Measurements from ENCODE around the gene CBX8.

CBX8 gene

DNA sequence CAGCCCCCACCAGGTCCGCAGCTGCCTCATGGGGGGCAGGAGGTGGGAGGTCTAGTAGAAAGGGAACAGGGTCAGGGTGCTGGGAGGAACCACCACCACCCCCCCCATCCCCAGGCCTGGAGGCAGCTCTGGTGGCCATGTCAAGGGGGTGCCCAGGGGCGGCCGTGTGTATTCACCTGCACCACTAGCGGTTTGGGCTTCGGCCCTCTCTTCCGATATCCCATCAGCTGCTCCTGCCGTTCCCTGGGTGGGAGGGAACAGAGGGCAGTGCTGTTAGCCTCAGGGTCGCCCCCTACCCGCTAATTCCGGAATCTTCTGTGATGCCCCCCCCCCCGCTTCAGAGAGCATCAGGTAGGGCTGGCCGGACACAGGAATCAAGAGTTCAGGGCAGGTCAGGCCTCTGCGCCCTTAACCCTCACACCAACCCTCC is 38.6 kb upstream of the CBX8 start:
- no peak for DNase-seq (ENCODE audit: low read depth in 2 of 2)

DNA sequence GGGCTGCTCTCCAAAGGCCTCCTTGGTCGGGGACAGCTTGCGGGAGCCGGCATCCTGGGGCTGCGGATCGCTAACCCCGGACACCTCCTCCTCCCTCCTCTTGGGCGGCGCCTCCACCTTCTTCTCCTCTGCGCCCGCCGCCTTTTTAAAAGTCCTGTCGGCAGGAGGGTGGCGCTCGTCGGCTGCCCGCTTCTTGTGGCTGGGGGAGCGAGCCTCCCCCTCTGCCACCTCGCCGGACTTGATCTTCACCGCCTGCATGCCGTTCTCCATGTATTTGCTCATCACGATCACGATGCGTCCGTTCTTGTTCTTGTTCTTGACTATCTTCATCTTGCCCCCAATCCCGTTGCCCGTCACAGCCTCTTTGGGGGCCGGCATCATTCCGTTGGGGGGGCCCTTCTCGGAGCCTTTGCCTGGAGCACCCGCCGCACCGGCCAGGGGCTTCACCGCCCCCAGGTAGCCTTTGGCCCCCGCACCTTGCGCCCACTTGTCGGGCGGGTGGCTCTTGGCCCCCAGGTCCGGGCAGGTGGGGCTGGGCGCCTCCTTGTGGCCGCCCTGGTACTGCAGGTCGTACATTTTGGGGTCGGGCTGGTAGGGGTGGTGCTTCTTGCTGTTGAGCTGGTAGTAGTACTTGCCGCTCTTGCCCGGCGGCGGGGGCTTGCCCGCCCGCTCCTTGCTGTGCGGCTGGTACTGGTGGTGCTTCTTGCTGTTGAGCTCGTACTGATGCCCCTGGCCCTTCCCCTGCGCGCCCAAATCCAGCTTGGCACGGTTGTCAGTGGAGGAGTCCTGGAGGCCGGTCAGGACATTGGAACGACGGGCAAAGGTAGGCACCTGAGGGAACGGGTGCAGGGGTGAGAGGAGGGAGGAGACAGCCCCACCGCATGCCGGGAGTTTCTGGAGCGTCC is 37.9 kb upstream of the CBX8 start:
- DNase-seq (ENCODE audit: low read depth in 2 of 2) = no peak

DNA sequence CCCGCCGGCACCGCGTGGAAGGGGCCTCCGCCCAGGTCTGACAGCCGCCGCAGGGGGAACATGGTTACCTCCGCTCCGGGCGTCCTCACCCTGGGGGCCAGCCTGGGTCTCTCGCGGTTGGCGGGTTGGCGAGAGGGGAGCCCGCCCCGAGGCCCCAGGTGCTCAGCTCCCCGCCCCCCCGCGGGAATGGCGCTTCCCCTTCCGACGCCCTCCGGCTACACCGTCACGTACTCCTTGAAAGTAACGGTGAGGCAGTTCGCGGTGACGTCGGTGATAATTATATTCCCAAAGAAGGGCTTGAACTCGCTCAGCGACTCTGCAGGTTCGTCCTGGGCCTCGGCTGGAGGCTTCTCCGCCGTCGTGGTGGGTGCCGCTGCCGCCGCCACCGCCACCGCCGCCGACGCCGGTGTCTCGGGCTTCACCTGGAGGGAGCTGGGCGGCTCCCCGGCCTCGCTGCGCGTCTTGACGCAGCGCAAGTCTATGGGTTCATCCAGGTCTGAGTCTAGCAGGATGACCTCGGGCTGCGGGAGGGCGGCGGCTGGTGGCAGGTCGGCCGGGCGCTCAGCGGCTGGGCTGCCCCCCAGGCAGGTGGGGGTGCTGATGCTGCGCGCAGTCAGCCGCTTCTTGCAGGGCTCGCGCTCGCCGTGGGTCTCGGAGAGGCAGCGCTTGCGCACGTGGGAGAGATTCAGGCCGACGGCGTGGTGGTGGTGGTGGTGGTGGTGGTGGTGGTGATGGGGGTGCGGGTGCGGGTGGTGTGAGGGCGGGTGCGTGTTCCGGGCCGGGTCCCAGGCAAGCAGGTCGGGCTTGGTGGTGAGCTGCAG is 37.1 kb upstream of the CBX8 start:
- DNase-seq (ENCODE audit: low read depth in 2 of 2) = no peak

GRCh38 chr17:79833110-79833450 is 36.2 kb upstream of the CBX8 start:
- DNase-seq (ENCODE audit: low read depth in 2 of 2) = no peak

- no peak for DNase-seq (ENCODE audit: low read depth in 2 of 2)
Observed at GRCh38 chr17:79832218-79833109, 35.6 kb upstream of the CBX8 start.

DNA sequence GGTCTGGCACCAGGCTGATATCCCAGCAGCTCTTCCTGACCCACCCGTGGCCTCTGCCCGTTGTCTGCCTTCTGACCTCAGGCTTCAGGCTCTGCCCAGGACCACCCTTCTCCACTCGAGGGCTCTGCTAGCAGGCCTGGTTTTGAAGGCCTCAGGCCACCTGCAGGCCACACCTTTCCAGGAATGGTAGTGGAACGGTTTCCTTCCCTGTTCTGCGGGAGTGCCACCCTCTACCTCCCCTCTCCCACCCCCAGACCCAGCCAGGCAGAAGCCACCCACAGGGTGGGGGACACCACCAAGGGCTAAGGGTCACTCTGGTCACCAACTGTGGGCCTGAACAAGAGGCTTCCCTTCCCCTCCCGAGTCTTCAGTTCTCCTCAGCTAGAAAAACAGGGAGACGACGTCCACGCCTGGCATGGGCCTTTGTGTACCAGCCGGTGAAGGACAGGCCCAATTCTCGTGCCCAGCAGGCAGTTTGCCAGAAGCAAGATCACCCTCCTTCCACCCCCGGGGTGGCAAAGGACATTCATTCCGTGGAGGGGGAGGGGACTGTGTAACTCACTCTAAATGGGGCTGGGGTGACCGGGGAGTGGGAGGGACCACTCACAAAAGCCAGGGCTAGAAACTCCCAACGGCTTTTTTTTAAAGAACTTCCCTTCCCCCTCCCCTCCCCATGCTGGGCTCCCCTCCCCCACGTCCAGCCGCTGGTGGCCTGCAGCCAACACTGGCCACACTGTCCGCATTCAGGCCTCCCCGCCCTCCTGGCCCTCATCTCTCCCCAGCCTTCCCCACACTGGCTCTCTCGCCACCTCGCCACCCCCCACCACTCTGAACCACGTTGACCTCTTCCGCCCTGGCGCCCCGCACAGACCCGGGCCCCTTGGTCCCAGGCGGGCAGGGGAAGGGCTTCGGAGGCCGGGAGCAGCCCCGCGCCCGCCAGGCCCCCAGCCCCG is 34.7 kb upstream of the CBX8 start:
- DNase-seq (ENCODE audit: low read depth in 2 of 2) = no peak

DNA sequence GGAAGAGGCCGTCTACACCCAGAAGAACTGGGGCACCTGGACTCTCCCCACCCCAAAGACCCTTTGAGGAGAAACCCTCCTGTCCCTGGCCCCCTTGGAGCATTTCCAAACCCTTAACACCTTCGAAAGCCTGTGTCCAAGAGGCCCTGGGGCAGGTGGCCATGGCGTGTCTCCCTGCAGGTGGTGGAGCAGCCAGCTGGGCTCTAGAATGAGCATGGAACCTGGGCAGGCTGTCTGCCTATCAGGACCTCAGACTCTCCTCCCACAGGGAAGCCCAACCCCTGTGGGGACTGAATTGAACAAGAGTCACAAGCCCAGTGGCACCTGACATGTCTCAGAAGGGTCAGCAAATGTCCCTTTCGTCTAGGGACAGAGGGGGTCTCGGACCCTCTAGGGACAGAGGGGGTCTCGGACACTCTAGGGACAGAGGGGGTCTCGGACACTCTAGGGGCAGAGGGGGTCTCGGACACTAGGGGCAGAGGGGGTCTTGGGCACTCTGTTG is 33.9 kb upstream of the CBX8 start:
- no peak for DNase-seq (ENCODE audit: low read depth in 2 of 2)

- DNase-seq (ENCODE audit: low read depth in 2 of 2) = no peak
Observed at GRCh38 chr17:79830303-79830702, 33.4 kb upstream of the CBX8 start.

DNA sequence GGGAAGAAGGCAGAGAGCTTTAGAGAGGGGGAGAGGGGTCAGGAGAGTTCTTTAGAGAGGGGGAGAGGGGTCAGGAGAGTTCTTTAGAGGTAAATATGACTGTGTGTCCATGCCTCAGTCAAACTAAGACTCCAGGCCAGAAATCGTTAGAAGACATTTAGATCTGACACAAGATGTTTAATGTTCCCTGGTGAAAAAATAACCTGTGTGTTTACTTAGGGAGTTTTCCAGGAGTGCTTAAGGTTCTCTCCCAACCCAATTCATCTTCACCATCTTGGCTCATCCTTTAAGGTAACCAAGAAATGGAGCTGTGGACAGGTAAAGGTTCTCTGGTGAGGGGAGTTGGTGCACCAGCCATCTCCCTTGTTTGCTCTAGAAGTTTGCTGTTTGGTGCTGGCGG is 32.6 kb upstream of the CBX8 start:
- no peak for DNase-seq (ENCODE audit: low read depth in 2 of 2)

- no peak for DNase-seq (ENCODE audit: low read depth in 2 of 2)
Observed at GRCh38 chr17:79829004-79829403, 32.1 kb upstream of the CBX8 start.

DNA sequence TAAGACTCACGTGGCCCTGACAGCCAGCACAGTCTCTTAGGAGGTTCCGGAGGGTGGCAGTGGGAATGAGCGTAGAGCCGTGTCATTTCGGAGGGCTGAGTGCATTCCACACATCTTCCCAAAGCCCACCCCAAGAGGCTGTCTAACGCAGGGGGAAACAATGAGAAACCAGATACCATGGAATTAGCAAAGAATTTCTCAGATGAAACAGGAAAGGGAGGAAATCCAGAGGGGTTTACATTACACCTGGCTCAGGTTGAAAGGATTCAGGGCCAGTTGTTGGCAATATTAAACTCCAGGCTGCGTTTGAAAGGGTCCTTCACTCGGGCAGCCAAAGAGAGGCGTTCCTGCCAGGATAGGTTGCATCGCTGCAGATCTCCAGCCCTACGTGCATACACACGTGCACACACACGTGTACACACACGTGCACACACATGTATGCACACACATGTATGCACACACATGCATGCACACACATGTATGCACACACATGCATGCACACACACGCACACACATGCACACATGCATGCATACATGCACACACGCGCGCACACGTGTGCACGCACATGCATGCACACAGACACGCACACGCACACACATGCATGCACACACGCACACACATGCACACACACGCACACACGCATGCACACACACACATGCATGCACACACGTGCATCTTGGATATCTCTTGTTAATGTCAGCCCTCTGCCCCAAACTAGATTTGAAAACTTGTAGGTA is 30.1 kb upstream of the CBX8 start:
- DNase-seq (ENCODE audit: low read depth in 2 of 2) = no peak

DNA sequence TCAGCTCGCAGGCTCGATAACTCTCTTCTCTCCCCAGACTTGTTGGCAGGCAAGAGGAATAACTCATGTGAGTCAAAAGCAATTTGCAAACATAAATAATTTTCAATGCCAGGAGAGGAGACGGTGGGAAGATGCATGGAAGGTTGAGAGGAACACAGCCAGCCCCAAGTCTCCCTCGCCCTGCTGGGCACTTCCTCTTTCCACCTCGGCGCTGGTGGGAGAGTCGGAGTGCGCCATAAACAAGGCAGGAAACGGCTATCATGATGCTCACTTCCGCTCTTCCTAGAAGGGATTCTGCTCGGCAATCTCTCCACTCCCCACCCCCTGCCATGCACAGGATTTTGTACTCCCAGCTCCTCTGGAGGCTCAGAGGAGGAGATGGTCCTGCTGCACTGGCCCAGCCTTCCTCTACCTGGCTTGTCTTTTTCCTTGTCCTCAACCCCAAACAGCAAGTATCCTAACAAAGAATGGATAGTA is 29.4 kb upstream of the CBX8 start:
- no peak for DNase-seq (ENCODE audit: low read depth in 2 of 2)

GRCh38 chr17:79825580-79825921 is 28.7 kb upstream of the CBX8 start:
- no peak for DNase-seq (ENCODE audit: low read depth in 2 of 2)

GRCh38 chr17:79824893-79825579 is 28.2 kb upstream of the CBX8 start:
- no peak for DNase-seq (ENCODE audit: low read depth in 2 of 2)

DNA sequence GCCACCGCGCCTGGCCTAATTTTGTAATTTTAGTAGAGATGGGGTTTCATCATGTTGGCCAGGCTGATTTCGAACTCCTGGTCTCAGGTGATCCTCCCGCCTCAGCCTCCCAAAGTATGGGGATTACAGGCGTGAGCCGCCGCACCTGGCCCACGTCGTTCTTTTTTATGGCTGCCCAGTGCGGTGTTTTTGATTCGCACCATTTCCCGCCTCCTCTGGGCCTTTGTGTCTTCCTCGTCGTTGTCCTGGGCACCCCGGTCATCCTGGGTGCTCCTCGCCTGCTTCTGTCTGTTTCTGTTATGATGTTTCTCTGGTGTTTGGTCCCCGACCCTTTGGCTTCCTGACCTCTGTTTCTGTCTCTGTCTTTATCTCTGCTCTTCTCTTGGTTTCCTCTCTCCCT is 27.4 kb upstream of the CBX8 start:
- no peak for DNase-seq (ENCODE audit: low read depth in 2 of 2)

DNA sequence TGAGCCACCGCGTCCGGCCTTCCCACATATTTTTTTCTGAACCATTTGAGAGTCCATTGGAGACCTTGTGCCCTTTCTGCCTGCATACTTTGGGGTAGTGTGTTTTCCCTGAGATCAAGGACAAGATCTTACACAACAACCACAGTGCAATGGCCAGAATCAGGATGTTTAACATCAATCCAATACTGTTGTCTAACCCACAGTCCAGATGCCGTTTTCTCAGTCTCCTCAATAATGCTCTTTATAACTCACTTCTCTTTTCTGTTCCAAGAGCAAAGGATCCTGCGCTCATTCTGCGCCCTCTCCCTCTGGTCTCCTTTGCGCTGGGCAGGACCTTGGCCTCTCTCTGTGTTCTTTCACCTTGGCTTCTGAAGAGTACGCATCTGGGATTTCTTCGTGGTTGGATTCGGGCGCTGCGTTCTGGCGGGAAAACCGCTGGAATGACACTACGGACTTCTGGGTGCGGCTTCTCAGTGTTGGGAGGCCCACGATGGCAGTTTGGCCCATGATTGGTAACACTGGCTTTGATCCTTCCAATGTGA is 25.8 kb upstream of the CBX8 start:
- DNase-seq (ENCODE audit: low read depth in 2 of 2) = no peak

DNA sequence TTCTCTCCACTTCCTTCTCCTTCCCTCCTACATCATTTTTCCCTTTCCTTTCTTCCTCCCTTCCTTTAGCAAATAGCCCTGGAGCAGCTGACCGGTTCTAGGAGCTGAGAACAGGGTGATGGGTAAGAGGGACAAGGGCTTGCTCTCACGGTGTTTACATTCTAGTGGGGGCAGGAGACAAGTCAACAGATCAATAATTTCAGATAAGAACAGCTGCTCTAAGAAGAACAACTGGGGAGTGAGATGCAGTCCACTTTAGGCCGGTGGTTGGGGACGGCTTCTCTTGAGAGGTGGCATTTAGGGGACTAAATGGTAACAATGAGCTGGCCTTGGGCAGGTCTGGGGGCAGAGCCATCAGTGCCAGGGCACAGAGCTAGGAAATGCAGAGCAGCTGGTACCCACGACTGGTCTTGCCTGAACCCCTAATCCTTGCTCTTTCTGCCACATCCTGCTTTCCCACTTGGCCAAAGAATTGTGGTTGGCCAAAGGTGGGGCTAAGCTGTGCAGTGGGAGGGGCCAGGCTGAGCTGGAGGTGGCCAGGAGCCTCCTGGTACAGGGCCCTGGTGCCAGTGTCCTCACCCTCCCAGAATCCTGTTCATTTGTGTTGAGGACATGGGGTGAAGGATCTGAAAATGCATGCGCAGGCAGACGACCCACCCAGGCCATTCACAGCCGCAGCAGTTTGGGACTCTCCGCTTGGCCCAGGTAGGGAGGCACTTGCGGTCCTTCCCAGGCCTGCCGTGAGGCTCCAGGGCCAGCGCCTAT is 24.6 kb upstream of the CBX8 start:
- no peak for DNase-seq (ENCODE audit: low read depth in 2 of 2)

DNA sequence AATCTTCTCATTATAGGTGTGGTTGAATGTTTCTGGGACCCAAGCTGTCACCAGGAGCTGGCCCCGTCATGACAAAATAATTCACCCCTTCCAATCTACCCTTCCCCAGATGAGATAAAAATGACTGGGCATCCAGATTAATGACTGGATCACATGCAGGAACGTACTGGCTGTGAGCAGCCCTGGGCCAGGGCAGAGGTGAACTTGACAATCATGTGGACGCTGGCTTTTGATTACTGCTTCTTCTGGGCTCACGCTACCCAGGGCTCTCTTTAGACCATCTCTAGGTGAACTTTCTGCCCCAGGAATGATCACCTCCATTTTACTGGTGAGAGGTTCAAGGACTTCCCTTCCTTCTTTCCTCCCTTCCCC is 24.1 kb upstream of the CBX8 start:
- DNase-seq (ENCODE audit: low read depth in 2 of 2) = no peak
